KMS-11 (cell line): ENCODE measurements around the gene CCM2L.

ENCODE experiments used
- H2AFZ ChIP-seq: fragments of 200-600 bp; sonication (generic); 2 replicates; pipeline ENCODE4 v1.6.1; 2016; ENCODE audit warnings: antibody characterized with exemption, mixed run types, low read depth
- H3K27ac ChIP-seq: fragments of 200-600 bp; sonication (generic); 2 replicates; pipeline ENCODE4 v1.6.1; 2016; ENCODE audit warnings: mild to moderate bottlenecking, mixed run types
- H3K27me3 ChIP-seq: fragments of 200-600 bp; sonication (generic); 2 replicates; pipeline ENCODE4 v1.6.1; 2017; ENCODE audit warnings: mild to moderate bottlenecking, low read depth, mixed run types, moderate library complexity; ENCODE audit not compliant: insufficient read depth
- H3K36me3 ChIP-seq: fragments of 200-600 bp; sonication (generic); 2 replicates; pipeline ENCODE4 v1.6.1; 2017; ENCODE audit warnings: mild to moderate bottlenecking, mixed run types; ENCODE audit not compliant: insufficient read depth
- H3K4me1 ChIP-seq: fragments of 200-600 bp; sonication (generic); 2 replicates; pipeline ENCODE4 v1.6.1; 2016; ENCODE audit warnings: mild to moderate bottlenecking, low read depth, mixed run types; ENCODE audit not compliant: poor library complexity, severe bottlenecking
- H3K4me2 ChIP-seq: fragments of 200-600 bp; sonication (generic); 2 replicates; pipeline ENCODE4 v1.7.0; 2016; ENCODE audit warnings: mild to moderate bottlenecking, mixed run types
- H3K4me3 ChIP-seq: fragments of 200-600 bp; sonication (generic); IDR thresholded peaks from 2 replicates; pipeline ENCODE4 v1.6.1; 2017; ENCODE audit warnings: low read depth, low read length, mixed read lengths; ENCODE audit not compliant: insufficient read depth
- H3K79me2 ChIP-seq: fragments of 200-600 bp; sonication (generic); 2 replicates; pipeline ENCODE4 v1.6.1; 2016; ENCODE audit warnings: low read depth, mixed run types; ENCODE audit not compliant: insufficient read depth
- H3K9ac ChIP-seq: fragments of 200-600 bp; sonication (generic); 2 replicates; pipeline ENCODE4 v1.6.1; 2016; ENCODE audit warnings: mild to moderate bottlenecking, mixed run types
- H4K20me1 ChIP-seq: fragments of 200-600 bp; sonication (generic); 2 replicates; pipeline ENCODE4 v1.6.1; 2016; ENCODE audit warnings: mild to moderate bottlenecking, mixed run types; ENCODE audit not compliant: insufficient read depth
- CTCF ChIP-seq: fragments of 200-600 bp; sonication (generic); conservative IDR thresholded peaks from 2 replicates; pipeline ENCODE4 v1.6.1; 2017; ENCODE audit warnings: low read depth, mild to moderate bottlenecking, antibody characterized with exemption, low read length, moderate library complexity, mixed read lengths

CCM2L gene

GRCh38 chr20:32037929-32038328, 27.7 kb downstream of the CCM2L start:
- Histone ChIP-seq H3K9ac (no peak overlapping the region), H4K20me1 (no peaks in the 10 kb centered on the region), H3K27me3 (peaks cover 13% of the 10 kb centered on the region; the same call in 1 of the 2 replicates), H3K79me2 (no peaks in the 10 kb centered on the region), H3K4me3 (no peak overlapping the region), H3K27ac (no peak overlapping the region), H3K4me2 (no peak overlapping the region), H3K4me1 (peaks cover 14% of the 10 kb centered on the region), H2AFZ (no peak overlapping the region), H3K36me3 (no peaks in the 10 kb centered on the region)
- no peak for TF ChIP-seq CTCF

- peaks cover 14% of the 10 kb centered on the region for H3K4me1 ChIP-seq
- no peaks in the 10 kb centered on the region for H4K20me1 ChIP-seq
- TF ChIP-seq CTCF, result no peak
- no peak overlapping the region for H3K4me3 ChIP-seq
- H2AFZ ChIP-seq, result no peak overlapping the region
- H3K4me2 ChIP-seq, result no peak overlapping the region
- H3K27ac ChIP-seq, result no peak overlapping the region
- no peak overlapping the region for H3K9ac ChIP-seq
- no peaks in the 10 kb centered on the region for H3K27me3 ChIP-seq
- H3K36me3 ChIP-seq, result no peaks in the 10 kb centered on the region
- H3K79me2 ChIP-seq, result no peaks in the 10 kb centered on the region
Observed at GRCh38 chr20:32040142-32040953, 30.1 kb downstream of the CCM2L start.

GRCh38 chr20:32045999-32046398, 35.8 kb downstream of the CCM2L start:
- Histone ChIP-seq H3K4me3 (no peak overlapping the region), H3K36me3 (no peaks in the 10 kb centered on the region), H3K4me2 (no peak overlapping the region), H4K20me1 (no peaks in the 10 kb centered on the region), H3K27me3 (no peaks in the 10 kb centered on the region), H3K27ac (no peak overlapping the region), H2AFZ (no peak overlapping the region), H3K9ac (no peak overlapping the region), H3K4me1 (no peaks in the 10 kb centered on the region), H3K79me2 (no peaks in the 10 kb centered on the region)
- TF ChIP-seq CTCF, result no peak

- Histone ChIP-seq H3K4me2 (no peak overlapping the region), H3K36me3 (no peaks in the 10 kb centered on the region), H3K4me1 (no peaks in the 10 kb centered on the region), H3K4me3 (no peak overlapping the region), H3K27me3 (peaks cover 13% of the 10 kb centered on the region; the same call in 1 of the 2 replicates), H3K9ac (no peak overlapping the region), H3K27ac (no peak overlapping the region), H2AFZ (no peak overlapping the region), H4K20me1 (no peaks in the 10 kb centered on the region), H3K79me2 (no peaks in the 10 kb centered on the region)
- no peak for TF ChIP-seq CTCF
Observed at GRCh38 chr20:32050324-32050841, 40.1 kb downstream of the CCM2L start.
